Adrenal gland (tissue), 12 donors: ENCODE measurements around the gene ATP8A2. TPM values are rescaled to one million over a fixed set of nuclear protein-coding genes. Genes with fewer than 3 reads are reported as not detected.

Experiments used
- DNase-seq, 7 donors: peaks; one replicate each; pipeline ENCODE4 v3.0.0-alpha.2; 2019 to 2020
- H3K27ac ChIP-seq, 5 donors: fragments of 200-600 bp; sonication (generic) in 4 of 5; 1 replicate in 3 of 5; 2 replicates in 2 of 5; pipeline versions ENCODE4 v1.5.1 to v1.8.0; 2016 to 2020; ENCODE audit warnings: mild to moderate bottlenecking in 1 of 5
- H3K27me3 ChIP-seq: fragments of 200-600 bp; 2 replicates; pipeline ENCODE4 v1.8.0; 2021
- H3K36me3 ChIP-seq, 2 donors: fragments of 200-600 bp; replicated peaks in 1 of 2; 1 replicate in 1 of 2; 2 replicates in 1 of 2; pipeline versions ENCODE4 v1.5.1 to v1.8.0; 2018 to 2022
- H3K4me1 ChIP-seq, 2 donors: fragments of 200-600 bp; replicated peaks in 1 of 2; 1 replicate in 1 of 2; 2 replicates in 1 of 2; pipeline versions ENCODE4 v1.5.1 to v1.8.0; 2018 to 2021
- H3K4me3 ChIP-seq, 4 donors: fragments of 200-600 bp; sonication (generic) in 3 of 4; one replicate each; pipeline ENCODE4 v1.5.1; 2016 to 2018
- H3K9me3 ChIP-seq, 3 donors: fragments of 200-600 bp; sonication (generic) in 1 of 3; replicated peaks in 1 of 3; 1 replicate in 2 of 3; 2 replicates in 1 of 3; pipeline versions ENCODE4 v1.5.1 to v1.8.0; 2016 to 2021
- CTCF ChIP-seq, 6 experiments: fragments of 450-650 bp in 4 of 6; fragments of 200-600 bp in 2 of 6; sonication (generic) in 1 of 6; IDR thresholded peaks; 1 replicate in 5 of 6; 2 replicates in 1 of 6; pipeline versions ENCODE4 v1.5.1 to v1.8.0; 2016 to 2021; ENCODE audit warnings: antibody characterized with exemption in 6 of 6, mild to moderate bottlenecking in 2 of 6, moderate library complexity in 1 of 6
- POLR2A ChIP-seq, 2 donors: fragments of 450-650 bp; IDR thresholded peaks; one replicate each; pipeline ENCODE4 v1.6.1; 2017; ENCODE audit warnings: antibody characterized with exemption in 2 of 2, mild to moderate bottlenecking in 2 of 2, moderate library complexity in 1 of 2
- WGBS, 4 donors: extraction: QIAGEN DNeasy Blood & Tissue Kit in 2 of 4; methylation state at CpG; one replicate each; pipeline versions ENCODE4 v1.1.5 to v1.1.7; 2013 to 2017; 5-methylcytosine and 5-hydroxymethylcytosine counted together
- intact Hi-C, 2 donors: fragments of 100-400 bp; cut with DNase I; formaldehyde crosslinking; loops; one replicate each; pipeline versions ENCODE4 v1.14.1 to v1.15.0; 2022 to 2023
- polyA plus RNA-seq, 3 donors: library from polyadenylated mRNA; stranded (reverse); fragments of 200-250 nt in 2 of 3; fragments of 350-450 nt in 1 of 3; fragmentation: Illumina TruSeq in 1 of 3; extraction: RNeasy Lipid Tissue Mini Kit (QIAGEN cat#74804) in 1 of 3; gene quantifications; one replicate each; pipeline ENCODE4 v1.2.3, GENCODE V29; 2013 to 2014
- total RNA-seq, 9 donors: library from RNA; depleted of rRNA in 4 of 9; stranded (reverse); fragments of >200 nt in 4 of 9; fragments of 120-200 nt in 1 of 9; fragmentation: NEBNext Ultra II Directional in 1 of 9; extraction: Animal tissue kit (Norgen Biotek cat#: 25700) in 1 of 9; gene quantifications; one replicate each; pipeline versions ENCODE4 v1.1.0 to v1.2.4, GENCODE V29; 2013 to 2023
- donor health status: healthy with polysubstance abuse.
- donor health status: Bipolar disorder and iron deficiency.
- donor health status: DM: yes; HTN: yes; CAD: no.
- donor health status: DM: no; HTN: no; CAD: no.
- donor health status: DM: no; HTN: no; CAD: no.
- donor health status: DM: yes; HTN: yes; CAD: no.

The ATP8A2 gene
- total and polyA plus RNA-seq, 12 donors, result 0.77 to 14.0 (median 4.3) TPM

DNA sequence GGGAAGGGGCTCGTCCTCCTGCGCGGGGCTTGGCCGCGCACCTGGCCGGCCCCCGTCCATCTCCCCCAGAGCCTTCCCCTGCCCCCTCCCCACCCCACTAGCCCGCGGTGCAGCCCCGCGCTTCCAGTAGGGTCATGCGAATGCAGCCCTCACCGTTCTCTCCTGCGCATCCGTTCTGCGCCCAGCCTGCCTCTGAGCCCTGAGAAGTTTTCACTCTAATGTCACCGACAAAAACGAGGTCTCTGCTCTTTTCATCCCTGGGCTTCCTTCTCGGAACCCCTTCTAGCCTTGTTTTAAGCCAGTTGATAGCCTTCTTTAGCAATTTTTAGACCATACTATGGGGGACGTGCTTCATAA, 97.4 kb downstream of the ATP8A2 start:
- no peak for TF ChIP-seq POLR2A (IDR thresholded peaks at IDR 0.05)
- intact Hi-C loops, result no loop called here
- H3K4me3 ChIP-seq, result no peak overlapping the region
- H3K36me3 ChIP-seq, result no peaks in the 10 kb centered on the region
- no peaks in the 10 kb centered on the region for H3K9me3 ChIP-seq
- DNase-seq, result no peak
- WGBS, 4 donors, result 11 to 24% (median 13%) methylated on average over 14 to 20 of the region's 20 CpGs
- no peak overlapping the region for H3K27ac ChIP-seq
- no peaks in the 10 kb centered on the region for H3K4me1 ChIP-seq
- H3K27me3 ChIP-seq, result peaks cover 20% of the 10 kb centered on the region

- TF ChIP-seq CTCF (IDR thresholded peaks at IDR 0.05) (no peak), POLR2A (IDR thresholded peaks at IDR 0.05) (no peak)
- H3K9me3 ChIP-seq, result no peaks in the 10 kb centered on the region
- intact Hi-C loops, result no loop called here
- no peak overlapping the region for H3K27ac ChIP-seq
- WGBS, 4 donors, result 68 to 77% (median 76%) methylated on average over 2 of the region's 2 CpGs
- no peaks in the 10 kb centered on the region for H3K4me1 ChIP-seq
- peaks cover 11% of the 10 kb centered on the region for H3K27me3 ChIP-seq
- no peaks in the 10 kb centered on the region for H3K36me3 ChIP-seq
- no peak for DNase-seq
- H3K4me3 ChIP-seq, result no peak overlapping the region
Measured at GRCh38 chr13:25473864-25474263, 102.1 kb downstream of the ATP8A2 start.

GRCh38 chr13:25478186-25478585, 106.4 kb downstream of the ATP8A2 start:
- Histone ChIP-seq H3K9me3 (no peaks in the 10 kb centered on the region), H3K27ac (no peak overlapping the region), H3K36me3 (no peaks in the 10 kb centered on the region), H3K27me3 (no peaks in the 10 kb centered on the region), H3K4me1 (no peaks in the 10 kb centered on the region), H3K4me3 (no peak overlapping the region)
- TF ChIP-seq POLR2A (IDR thresholded peaks at IDR 0.05) (no peak), CTCF (IDR thresholded peaks at IDR 0.05) (no peak)
- no peak for DNase-seq
- intact Hi-C loops, result no loop called here
- 77 to 93% (median 85%) methylated on average over 1 of the region's 1 CpG for WGBS, 4 donors

DNA sequence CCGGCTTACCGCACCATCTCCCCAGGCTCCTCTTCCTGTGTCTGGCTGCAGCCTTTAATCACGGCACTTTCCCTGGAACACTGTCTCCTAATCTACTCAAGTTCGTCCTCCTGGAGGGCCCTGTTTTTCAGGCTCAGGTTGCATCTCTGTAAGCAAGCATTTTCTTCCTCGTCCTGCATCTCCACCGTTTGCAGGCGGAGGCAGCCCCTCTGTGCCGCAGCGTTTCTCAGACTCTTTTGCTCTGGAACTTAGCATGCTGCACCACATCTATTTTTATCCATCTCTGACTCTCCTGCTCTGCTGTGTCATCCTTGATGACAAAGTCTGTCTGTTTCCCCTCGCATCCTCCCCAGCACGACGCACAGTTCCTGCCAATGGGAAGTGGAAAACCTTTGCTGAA, 117.5 kb downstream of the ATP8A2 start:
- H3K36me3 ChIP-seq, result no peaks in the 10 kb centered on the region
- no peaks in the 10 kb centered on the region for H3K27me3 ChIP-seq
- 26 to 35% (median 31%) methylated on average over 12 of the region's 12 CpGs for WGBS, 4 donors
- H3K4me1 ChIP-seq, result no peaks in the 10 kb centered on the region
- TF ChIP-seq POLR2A (IDR thresholded peaks at IDR 0.05), result peak in 1 of 2 donors; percentile 12
- TF ChIP-seq CTCF (IDR thresholded peaks at IDR 0.05), result no peak
- H3K9me3 ChIP-seq, result no peaks in the 10 kb centered on the region
- no peak overlapping the region for H3K27ac ChIP-seq
- no peak overlapping the region for H3K4me3 ChIP-seq
- peak in 1 of 7 donors; percentile 17 for DNase-seq
- intact Hi-C loops, result no loop called here

GRCh38 chr13:25490236-25490635, 118.5 kb downstream of the ATP8A2 start:
- intact Hi-C loops, result no loop called here
- no peak for DNase-seq
- Histone ChIP-seq H3K9me3 (no peaks in the 10 kb centered on the region), H3K4me3 (no peak overlapping the region), H3K27me3 (no peaks in the 10 kb centered on the region), H3K36me3 (no peaks in the 10 kb centered on the region), H3K4me1 (no peaks in the 10 kb centered on the region), H3K27ac (no peak overlapping the region)
- WGBS, 4 donors, result 73 to 83% (median 81%) methylated on average over 4 to 9 of the region's 9 CpGs
- no peak for TF ChIP-seq POLR2A (IDR thresholded peaks at IDR 0.05)
- no peak for TF ChIP-seq CTCF (IDR thresholded peaks at IDR 0.05)
